GM23338 (cell line): ENCODE data around the gene NTM.

Experiments used
- CREB1 ChIP-seq: fragments of 250-450 bp; sonication (Bioruptor Pico); IDR thresholded peaks from 2 replicates; pipeline ENCODE4 v1.5.0; 2020; ENCODE audit warnings: low read depth, mild to moderate bottlenecking, moderate library complexity
- CTCF ChIP-seq, 2 experiments: fragments of 200-600 bp in 1 of 2; sonication (generic) in 1 of 2; conservative IDR thresholded peaks; 2 replicates each; pipeline versions ENCODE4 v1.5.1 to v1.6.1; 2016 to 2017; ENCODE audit warnings: antibody characterized with exemption in 2 of 2, low read depth in 2 of 2, mild to moderate bottlenecking in 2 of 2, moderate library complexity in 1 of 2
- EZH2 ChIP-seq: fragments of 200-600 bp; sonication (generic); IDR thresholded peaks from one replicate; pipeline ENCODE4 v1.8.0; 2017; ENCODE audit warnings: antibody characterized with exemption, mild to moderate bottlenecking, low read depth; ENCODE audit not compliant: unreplicated experiment
- EZH2phosphoT487 ChIP-seq: fragments of 200-600 bp; sonication (generic); IDR thresholded peaks from one replicate; pipeline ENCODE4 v1.8.1; 2018; ENCODE audit warnings: antibody characterized with exemption; ENCODE audit not compliant: unreplicated experiment
- JUNB ChIP-seq: IDR thresholded peaks from one replicate; pipeline ENCODE4 v1.6.1; 2016; ENCODE audit warnings: antibody characterized with exemption; ENCODE audit not compliant: unreplicated experiment
- POLR2AphosphoS5 ChIP-seq: IDR thresholded peaks from 2 replicates; pipeline ENCODE4 v1.6.1; 2016; ENCODE audit warnings: antibody characterized with exemption, low read depth
- REST ChIP-seq: IDR thresholded peaks from one replicate; pipeline ENCODE4 v1.6.1; 2018; ENCODE audit warnings: antibody characterized with exemption; ENCODE audit not compliant: unreplicated experiment
- ZNF114 ChIP-seq: fragments of 250-450 bp; sonication (Bioruptor Pico); IDR thresholded peaks from 2 replicates; pipeline ENCODE4 v1.5.0; 2020; ENCODE audit warnings: mild to moderate bottlenecking, moderate library complexity

- TF ChIP-seq CTCF (conservative IDR thresholded peaks at IDR 0.05; ENCODE audit: low read depth in 2 of 2) (no peak), EZH2phosphoT487 (no peak), POLR2AphosphoS5 (no peak), EZH2 (no peak), REST (no peak), JUNB (no peak), ZNF114 (no peak), CREB1 (CRISPR knock-in tag) (no peak)
These were observed 608.9 kb downstream of the NTM start for GRCh38 chr11:131979364-131979763.
